OCI-LY3 (cell line): ENCODE results near the gene ZNF41.

Experiments used
- H2AFZ ChIP-seq: fragments of 200-600, 300-600 bp; shearing (Covaris generic); 2 replicates; pipeline ENCODE4 v1.6.0; 2014; ENCODE audit warnings: antibody characterized with exemption, low read depth, low read length
- H3K27ac ChIP-seq: fragments of 200-600, 300-600 bp; sonication (generic); 2 replicates; pipeline ENCODE4 v1.5.1; 2014; ENCODE audit warnings: mild to moderate bottlenecking, low read length, moderate library complexity, mixed read lengths
- H3K27me3 ChIP-seq: fragments of 200-600, 300-600 bp; sonication (generic); 2 replicates; pipeline ENCODE4 v1.6.1; 2014; ENCODE audit warnings: low read depth, low read length, mixed read lengths
- H3K36me3 ChIP-seq: fragments of 200-600, 300-600 bp; sonication (generic); replicated peaks from 2 replicates; pipeline ENCODE3; 2014; ENCODE audit warnings: low read depth, low read length, mixed read lengths
- H3K4me1 ChIP-seq: fragments of 300-600, 200-600 bp; sonication (generic); 2 replicates; pipeline ENCODE4 v1.6.1; 2014; ENCODE audit warnings: low read length, mixed read lengths
- H3K4me2 ChIP-seq: fragments of 200-600, 300-600 bp; sonication (generic); 2 replicates; pipeline ENCODE4 v1.6.1; 2014; ENCODE audit warnings: low read length, mixed read lengths
- H3K4me3 ChIP-seq: fragments of 300-600, 200-600 bp; sonication (generic); 2 replicates; pipeline ENCODE4 v1.5.1; 2014; ENCODE audit warnings: antibody characterized with exemption, mild to moderate bottlenecking, low read length, moderate library complexity
- H3K79me2 ChIP-seq: fragments of 300-600, 200-600 bp; shearing (Covaris generic); 2 replicates; pipeline ENCODE4 v1.6.1; 2014; ENCODE audit warnings: mild to moderate bottlenecking, low read length, mixed read lengths
- H3K9ac ChIP-seq: fragments of 300-600, 200-600 bp; shearing (Covaris generic); 2 replicates; pipeline ENCODE4 v1.6.0; 2014; ENCODE audit warnings: mild to moderate bottlenecking, low read length, moderate library complexity
- H3K9me3 ChIP-seq: fragments of 200-600, 300-600 bp; shearing (Covaris generic); 2 replicates; pipeline ENCODE4 v1.6.1; 2014; ENCODE audit warnings: low read length, mixed read lengths; ENCODE audit not compliant: insufficient read depth
- H4K20me1 ChIP-seq: fragments of 200-600, 300-600 bp; sonication (generic); 2 replicates; pipeline ENCODE4 v1.6.1; 2016; ENCODE audit warnings: low read length, mixed read lengths; ENCODE audit not compliant: insufficient read depth
- EZH2phosphoT487 ChIP-seq: fragments of 200-600 bp; shearing (Covaris generic); IDR thresholded peaks from 2 replicates; pipeline ENCODE4 v1.6.1; 2018; ENCODE audit warnings: antibody characterized with exemption, mixed run types, low read depth
- TF ChIP-seq, protein P1 (sequence below): fragments of 200-600, 300-600 bp; sonication (generic); IDR thresholded peaks from 2 replicates; pipeline ENCODE4 v1.5.1; 2014; ENCODE audit warnings: antibody characterized with exemption, low read length, low read depth

ZNF41 gene

GRCh38 chrX:47446971-47447370 is 36.1 kb downstream of the ZNF41 start:
- Histone ChIP-seq H3K27me3 (no peaks in the 10 kb centered on the region), H3K9ac (no peak overlapping the region), H3K4me1 (peaks cover 5% of the 10 kb centered on the region), H3K9me3 (peaks cover 13% of the 10 kb centered on the region; the same call in 1 of the 2 replicates), H3K79me2 (no peaks in the 10 kb centered on the region), H3K4me2 (no peak overlapping the region), H2AFZ (no peak overlapping the region), H4K20me1 (no peaks in the 10 kb centered on the region), H3K27ac (no peak overlapping the region), H3K36me3 (peaks cover 52% of the 10 kb centered on the region), H3K4me3 (no peak overlapping the region)
- TF ChIP-seq EZH2phosphoT487 = no peak
- TF ChIP-seq, protein P1, sequence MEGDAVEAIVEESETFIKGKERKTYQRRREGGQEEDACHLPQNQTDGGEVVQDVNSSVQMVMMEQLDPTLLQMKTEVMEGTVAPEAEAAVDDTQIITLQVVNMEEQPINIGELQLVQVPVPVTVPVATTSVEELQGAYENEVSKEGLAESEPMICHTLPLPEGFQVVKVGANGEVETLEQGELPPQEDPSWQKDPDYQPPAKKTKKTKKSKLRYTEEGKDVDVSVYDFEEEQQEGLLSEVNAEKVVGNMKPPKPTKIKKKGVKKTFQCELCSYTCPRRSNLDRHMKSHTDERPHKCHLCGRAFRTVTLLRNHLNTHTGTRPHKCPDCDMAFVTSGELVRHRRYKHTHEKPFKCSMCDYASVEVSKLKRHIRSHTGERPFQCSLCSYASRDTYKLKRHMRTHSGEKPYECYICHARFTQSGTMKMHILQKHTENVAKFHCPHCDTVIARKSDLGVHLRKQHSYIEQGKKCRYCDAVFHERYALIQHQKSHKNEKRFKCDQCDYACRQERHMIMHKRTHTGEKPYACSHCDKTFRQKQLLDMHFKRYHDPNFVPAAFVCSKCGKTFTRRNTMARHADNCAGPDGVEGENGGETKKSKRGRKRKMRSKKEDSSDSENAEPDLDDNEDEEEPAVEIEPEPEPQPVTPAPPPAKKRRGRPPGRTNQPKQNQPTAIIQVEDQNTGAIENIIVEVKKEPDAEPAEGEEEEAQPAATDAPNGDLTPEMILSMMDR = no peak

- no peak overlapping the region for H2AFZ ChIP-seq
- peaks cover 13% of the 10 kb centered on the region; the same call in 1 of the 2 replicates for H3K9me3 ChIP-seq
- H3K9ac ChIP-seq = no peak overlapping the region
- H3K79me2 ChIP-seq = no peaks in the 10 kb centered on the region
- H3K36me3 ChIP-seq = peaks cover 50% of the 10 kb centered on the region
- H3K27me3 ChIP-seq = no peaks in the 10 kb centered on the region
- peaks cover 5% of the 10 kb centered on the region for H3K4me1 ChIP-seq
- no peak overlapping the region for H3K4me2 ChIP-seq
- H4K20me1 ChIP-seq = no peaks in the 10 kb centered on the region
- no peak overlapping the region for H3K4me3 ChIP-seq
- TF ChIP-seq, protein P1 = no peak
- TF ChIP-seq EZH2phosphoT487 = no peak
- H3K27ac ChIP-seq = no peak overlapping the region
These were observed 36.6 kb downstream of the ZNF41 start for GRCh38 chrX:47446431-47446830.

- Histone ChIP-seq H3K79me2 (no peaks in the 10 kb centered on the region), H3K9ac (no peak overlapping the region), H3K9me3 (no peaks in the 10 kb centered on the region), H2AFZ (no peak overlapping the region), H3K4me1 (no peaks in the 10 kb centered on the region), H3K4me3 (no peak overlapping the region), H3K36me3 (no peaks in the 10 kb centered on the region), H4K20me1 (no peaks in the 10 kb centered on the region), H3K27me3 (no peaks in the 10 kb centered on the region), H3K27ac (no peak overlapping the region), H3K4me2 (no peak overlapping the region)
- TF ChIP-seq EZH2phosphoT487 = no peak
- TF ChIP-seq, protein P1 = no peak
These were observed 52.1 kb downstream of the ZNF41 start for GRCh38 chrX:47430925-47431324.

DNA sequence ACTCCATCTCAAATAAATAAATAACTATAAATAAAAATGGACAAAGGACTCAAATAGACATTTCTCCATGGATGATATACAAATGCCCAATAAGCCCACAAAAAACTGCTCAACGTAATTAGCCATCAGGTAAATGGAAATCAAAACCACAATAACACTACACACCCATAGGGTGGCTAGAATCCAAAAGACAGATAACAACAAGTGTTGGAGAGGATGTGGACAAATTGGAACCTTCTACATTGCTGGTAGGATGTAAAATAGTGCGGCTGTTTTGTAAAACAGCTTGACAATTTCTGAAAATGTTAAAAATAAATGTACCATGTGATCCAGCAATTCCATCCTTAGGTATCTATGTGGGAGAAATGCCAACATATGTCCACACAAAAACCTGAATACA is 60.6 kb downstream of the ZNF41 start:
- Histone ChIP-seq H3K27ac (no peak overlapping the region), H2AFZ (no peak overlapping the region), H3K9me3 (no peaks in the 10 kb centered on the region), H3K4me1 (no peaks in the 10 kb centered on the region), H4K20me1 (no peaks in the 10 kb centered on the region), H3K4me2 (no peak overlapping the region), H3K27me3 (no peaks in the 10 kb centered on the region), H3K79me2 (no peaks in the 10 kb centered on the region), H3K9ac (no peak overlapping the region), H3K4me3 (no peak overlapping the region), H3K36me3 (no peaks in the 10 kb centered on the region)
- TF ChIP-seq, protein P1 = no peak
- TF ChIP-seq EZH2phosphoT487 = no peak
